Activated CD8-positive, alpha-beta T cell treated with anti-CD3 and anti-CD28 coated beads, Interleukin-2, amount 10 ng/mL, durations not matched to agents 7 days and 5 days (primary cell): ENCODE measurements around the gene SMIM27. TPM values are rescaled to one million over a fixed set of nuclear protein-coding genes. Genes with fewer than 3 reads are reported as not detected.
"Not testable (repeated sequence)": the region's sequence is repeated elsewhere in the genome, so short reads cannot be mapped to it uniquely, and the experiment has no call there.

Experiments
- ATAC-seq: fragments of 150-1000 bp; cut with Tn5 transposase; one replicate; pipeline ENCODE4 v1.10.0; 2021; ENCODE audit warnings: moderate library complexity
- CTCF ChIA-PET: fragments of 350-600 bp; sonication (Branson Sonifier 250); formaldehyde crosslinking; loops from one replicate; lab custom pipeline; 2021; ENCODE audit warnings: antibody characterized with exemption; lab: Charles Lee
- POLR2A ChIA-PET: fragments of 350-600 bp; sonication (Branson Sonifier 250); formaldehyde crosslinking; loops from one replicate; lab custom pipeline; 2021; ENCODE audit warnings: antibody characterized with exemption; lab: Charles Lee
- DNase-seq: peaks from one replicate; pipeline ENCODE4 v3.0.0-alpha.2; 2020
- H3K27ac Mint-ChIP-seq: one replicate; pipeline ENCODE4 v1.8.0; 2021; ENCODE audit warnings: mild to moderate bottlenecking, mixed read lengths
- H3K27me3 Mint-ChIP-seq: one replicate; pipeline ENCODE4 v1.8.0; 2021; ENCODE audit warnings: low read depth, mixed read lengths
- H3K36me3 Mint-ChIP-seq: one replicate; pipeline ENCODE4 v1.8.0; 2021; ENCODE audit warnings: low read depth, mixed read lengths
- H3K4me1 Mint-ChIP-seq: one replicate; pipeline ENCODE4 v1.8.0; 2021; ENCODE audit warnings: low read depth, mixed read lengths
- H3K4me3 Mint-ChIP-seq: one replicate; pipeline ENCODE4 v1.8.0; 2021; ENCODE audit warnings: mild to moderate bottlenecking, mixed read lengths
- H3K9me3 Mint-ChIP-seq: one replicate; pipeline ENCODE4 v1.8.0; 2022; ENCODE audit warnings: mixed read lengths; ENCODE audit not compliant: insufficient read depth
- total RNA-seq, 2 experiments: library from RNA; stranded (reverse); gene quantifications; one replicate each; pipeline ENCODE4 v1.2.3, GENCODE V29; 2021

SMIM27 gene
- total RNA-seq, 2 experiments from 2014 or later = 15.6 to 17.1 TPM

GRCh38 chr9:32596096-32596865, 44.2 kb downstream of the SMIM27 start:
- ATAC-seq (no peak), DNase-seq (no peak)
- Mint-ChIP-seq H3K4me1 (peaks cover 3% of the 10 kb centered on the region), H3K4me3 (no peak overlapping the region), H3K27ac (no peak overlapping the region), H3K27me3 (peaks cover 28% of the 10 kb centered on the region), H3K36me3 (no peaks in the 10 kb centered on the region), H3K9me3 (no peaks in the 10 kb centered on the region)
- CTCF ChIA-PET = interaction anchor here (0.6 to 0.9 kb wide), 2 partner anchors 16 to 374 kb away, joined by 3 read pairs; no protein-coding TSS in a partner anchor
- POLR2A ChIA-PET = no interaction called here

GRCh38 chr9:32596936-32597335, 44.8 kb downstream of the SMIM27 start:
- ChIA-PET CTCF (interaction anchor here (0.6 to 0.9 kb wide), 2 partner anchors 17 to 374 kb away, joined by 3 read pairs; no protein-coding TSS in a partner anchor), POLR2A (no interaction called here)
- no peak overlapping the region for H3K4me3 Mint-ChIP-seq
- H3K27ac Mint-ChIP-seq = no peak overlapping the region
- H3K36me3 Mint-ChIP-seq = no peaks in the 10 kb centered on the region
- H3K4me1 Mint-ChIP-seq = peaks cover 3% of the 10 kb centered on the region
- DNase-seq (no peak), ATAC-seq (no peak)
- no peaks in the 10 kb centered on the region for H3K9me3 Mint-ChIP-seq
- H3K27me3 Mint-ChIP-seq = peaks cover 24% of the 10 kb centered on the region

DNA sequence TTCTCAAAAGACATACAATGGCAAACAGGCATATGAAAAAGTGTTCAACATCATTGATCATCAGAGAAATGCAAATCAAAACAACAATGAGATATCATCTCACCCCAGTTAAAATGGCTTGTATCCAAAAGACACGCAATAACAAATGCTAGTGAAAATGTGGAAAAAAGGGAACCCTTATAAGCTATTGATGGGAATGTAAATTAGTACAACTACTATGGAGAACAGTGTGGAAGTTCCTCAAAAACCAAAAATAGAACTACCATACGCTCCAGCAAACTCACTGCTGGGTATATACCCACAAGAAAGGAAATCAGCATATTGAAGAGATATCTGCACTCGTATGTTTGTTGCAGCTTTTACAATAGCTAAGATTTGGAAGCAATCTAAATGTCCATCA, 46.9 kb downstream of the SMIM27 start:
- H3K4me1 Mint-ChIP-seq, DNase-seq, H3K27ac Mint-ChIP-seq, ATAC-seq, POLR2A ChIA-PET, H3K36me3 Mint-ChIP-seq, H3K9me3 Mint-ChIP-seq, H3K4me3 Mint-ChIP-seq, CTCF ChIA-PET: not testable (repeated sequence)
- peaks cover 27% of the 10 kb centered on the region for H3K27me3 Mint-ChIP-seq

Other genes starting within 250 kb of the SMIM27 start
- 1 to 10 TPM; 8.6 to 8.8 TPM for gene ACO1, start 167.7 kb upstream of the SMIM27 start, total RNA-seq
- 10 to 100 TPM; 19.2 to 19.6 TPM for gene RIGI, start 26.1 kb upstream of the SMIM27 start, total RNA-seq
- gene TOPORS, start 259 bp downstream of the SMIM27 start, total RNA-seq = 10 to 100 TPM; 11.9 to 12.0 TPM
- 10 to 100 TPM; 47.5 to 57.7 TPM for gene NDUFB6, start 20.8 kb downstream of the SMIM27 start, total RNA-seq
- gene TAF1L, start 83.3 kb downstream of the SMIM27 start, total RNA-seq = under 1 TPM in 1 of 2 experiments, not detected in 1; 0.05 TPM
- not detected for gene TMEM215, start 231.2 kb downstream of the SMIM27 start, total RNA-seq